ENCODE results near the gene ASTL.

ASTL gene

GRCh38 chr2:96108541-96109360, 29.6 kb downstream of the ASTL start:
- no peak for DNase-seq (ENCODE audit: low read depth in 1 of 2, low spot score in 1 of 2)
- in situ Hi-C loops (cut with HindIII; ENCODE audit: low pct_unique_long_range_greater_than_20kb, low sequenced_read_pairs), result no loop called here
- no peak for TF ChIP-seq JUND (IDR thresholded peaks at IDR 0.05; ENCODE audit: low read depth)

- no peak for TF ChIP-seq JUND (IDR thresholded peaks at IDR 0.05; ENCODE audit: low read depth)
- in situ Hi-C loops (cut with HindIII; ENCODE audit: low pct_unique_long_range_greater_than_20kb, low sequenced_read_pairs), result no loop called here
- DNase-seq (ENCODE audit: low read depth in 1 of 2, low spot score in 1 of 2), result no peak
Measured at GRCh38 chr2:96108151-96108540, 30.2 kb downstream of the ASTL start.

- in situ Hi-C loops (cut with HindIII; ENCODE audit: low pct_unique_long_range_greater_than_20kb, low sequenced_read_pairs), result no loop called here
- no peak for DNase-seq (ENCODE audit: low read depth in 1 of 2, low spot score in 1 of 2)
- no peak for TF ChIP-seq JUND (IDR thresholded peaks at IDR 0.05; ENCODE audit: low read depth)
Measured at GRCh38 chr2:96107708-96108065, 30.6 kb downstream of the ASTL start.

DNA sequence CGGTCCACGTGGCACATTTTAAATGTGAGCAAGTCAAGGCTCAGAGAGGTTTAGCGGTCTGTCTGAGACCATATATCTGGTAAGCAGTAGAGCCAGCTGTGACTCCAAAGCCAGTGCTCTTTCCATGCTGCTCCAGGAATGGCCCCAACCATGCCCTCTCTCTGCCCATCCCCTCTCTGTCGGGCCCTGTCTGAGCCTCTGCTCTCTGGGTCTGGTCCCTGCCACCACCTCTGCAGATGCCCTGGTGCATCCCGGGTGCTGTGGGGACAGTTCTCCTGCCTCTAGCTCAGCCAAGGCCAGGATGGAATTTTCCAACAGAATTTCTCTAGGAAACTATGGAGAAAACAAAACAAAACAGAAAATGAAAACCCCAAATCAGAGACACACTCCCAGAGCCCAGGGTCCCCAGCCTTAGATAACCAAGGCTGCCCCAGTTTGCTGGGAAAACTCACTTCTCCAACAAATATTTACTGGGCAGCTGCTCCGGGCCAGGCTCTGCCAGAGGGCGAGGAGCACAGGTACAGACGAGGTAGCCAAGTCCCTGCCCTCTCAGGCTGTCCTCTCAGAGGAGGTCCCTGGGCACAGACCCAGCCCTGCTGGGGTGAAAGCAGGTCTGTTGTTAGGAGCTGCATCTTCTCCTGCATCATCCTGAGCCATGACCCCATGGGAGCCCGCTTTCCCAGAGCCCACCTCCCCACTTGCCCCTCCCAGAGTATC, 31.2 kb downstream of the ASTL start:
- TF ChIP-seq JUND (IDR thresholded peaks at IDR 0.05; ENCODE audit: low read depth), result no peak
- in situ Hi-C loops (cut with HindIII; ENCODE audit: low pct_unique_long_range_greater_than_20kb, low sequenced_read_pairs), result no loop called here

GRCh38 chr2:96105994-96106715, 32.1 kb downstream of the ASTL start:
- no peak for TF ChIP-seq JUND (IDR thresholded peaks at IDR 0.05; ENCODE audit: low read depth)
- no peak for DNase-seq (ENCODE audit: low read depth in 1 of 2, low spot score in 1 of 2)
- in situ Hi-C loops (cut with HindIII; ENCODE audit: low pct_unique_long_range_greater_than_20kb, low sequenced_read_pairs), result no loop called here

More for the DNA sequence above, 31.2 kb downstream of the ASTL start:
- no peak for DNase-seq (ENCODE audit: low read depth in 1 of 2, low spot score in 1 of 2)

DNA sequence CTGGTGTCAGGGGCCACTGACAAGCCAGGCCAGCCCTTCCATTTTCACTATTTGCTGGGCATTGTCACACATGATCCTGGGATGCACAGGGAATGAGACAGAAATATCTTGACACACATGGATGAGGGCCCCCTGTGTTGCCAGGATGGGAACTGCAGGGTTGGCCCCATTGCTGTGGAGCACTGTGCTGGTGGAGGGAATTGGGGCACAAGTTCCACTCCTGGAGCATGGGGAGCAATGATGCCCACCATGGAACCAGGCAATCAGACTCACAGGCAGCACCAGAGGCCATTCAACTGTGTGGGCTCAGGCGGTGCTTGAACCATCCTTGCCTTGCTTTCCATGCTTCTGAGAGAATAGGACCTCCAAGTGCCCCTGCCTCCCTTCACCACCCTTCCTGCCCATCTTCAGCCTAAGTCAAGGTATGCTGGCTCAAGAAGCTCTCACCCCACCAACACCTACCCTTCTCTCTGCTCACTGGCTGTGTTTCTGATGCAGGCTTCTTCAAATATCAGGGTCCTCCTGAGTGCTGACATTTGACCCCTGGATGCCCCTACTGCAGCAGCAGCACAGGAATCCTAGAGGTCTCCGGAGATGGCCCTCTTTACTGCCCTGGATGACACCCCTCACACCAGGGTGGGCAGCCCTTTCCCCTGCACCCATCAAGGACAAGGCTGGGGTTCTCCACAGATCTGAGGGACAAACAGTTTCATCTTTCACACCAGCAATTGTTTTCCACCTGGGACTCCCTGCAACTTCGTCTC, 33.0 kb downstream of the ASTL start:
- DNase-seq (ENCODE audit: low read depth in 1 of 2, low spot score in 1 of 2), result no peak
- in situ Hi-C loops (cut with HindIII; ENCODE audit: low pct_unique_long_range_greater_than_20kb, low sequenced_read_pairs), result no loop called here
- no peak for TF ChIP-seq JUND (IDR thresholded peaks at IDR 0.05; ENCODE audit: low read depth)

DNA sequence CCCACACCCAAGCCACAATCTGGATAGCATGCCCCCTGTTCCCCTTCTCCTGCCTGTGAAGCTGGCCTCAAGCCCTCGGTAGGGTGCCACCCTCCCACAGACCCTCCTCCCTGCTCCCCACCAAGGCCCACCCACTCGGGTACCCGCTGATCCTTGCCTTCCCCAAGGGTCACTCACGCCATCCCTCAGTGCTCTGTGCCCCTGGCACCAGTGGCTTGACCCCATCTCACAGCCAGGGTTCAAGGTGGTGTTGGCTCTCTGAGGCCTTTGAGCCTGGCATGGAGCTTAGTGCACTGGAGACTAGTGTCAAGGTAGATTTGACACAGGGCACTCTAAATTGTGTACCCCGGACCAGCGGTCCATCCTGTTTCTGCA, 33.8 kb downstream of the ASTL start:
- no peak for TF ChIP-seq JUND (IDR thresholded peaks at IDR 0.05; ENCODE audit: low read depth)
- in situ Hi-C loops (cut with HindIII; ENCODE audit: low pct_unique_long_range_greater_than_20kb, low sequenced_read_pairs), result no loop called here
- no peak for DNase-seq (ENCODE audit: low read depth in 1 of 2, low spot score in 1 of 2)

DNA sequence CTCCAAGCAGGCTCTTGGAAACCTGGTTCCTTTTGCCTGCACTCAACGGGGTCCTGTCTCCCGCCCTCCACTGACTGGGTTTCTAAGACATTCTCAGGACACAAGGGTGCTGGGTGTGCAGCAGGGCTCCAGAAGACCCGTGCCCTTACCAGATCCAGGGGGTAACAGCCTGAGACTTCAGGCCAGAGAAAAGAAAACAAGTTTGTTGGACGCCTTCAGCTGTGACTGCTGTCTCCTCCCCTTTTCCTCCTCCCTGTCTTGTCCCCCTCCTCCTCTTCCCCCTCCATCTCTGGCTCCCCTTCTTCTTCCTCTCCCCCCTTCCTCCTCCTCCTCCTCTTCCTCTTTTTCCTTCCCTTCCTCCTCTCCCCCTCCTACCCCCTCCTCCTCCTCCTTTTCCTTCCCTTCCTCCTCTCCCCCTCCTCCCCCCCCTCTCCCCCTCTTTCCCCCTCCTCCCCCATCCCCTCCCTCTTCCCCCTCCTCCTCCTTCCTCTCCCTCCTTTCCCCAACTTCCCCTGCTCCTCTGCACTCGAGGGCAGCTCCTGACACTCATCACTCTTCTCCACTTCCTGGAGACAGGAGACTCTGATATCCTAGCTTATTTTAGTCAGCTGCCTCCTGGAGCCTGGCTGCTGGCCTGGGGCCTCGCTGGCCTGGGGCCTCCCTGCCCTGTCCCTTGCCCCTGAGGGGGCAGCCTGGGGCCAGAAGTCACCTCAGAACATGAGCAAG, 34.4 kb downstream of the ASTL start:
- DNase-seq (ENCODE audit: low read depth in 1 of 2, low spot score in 1 of 2), result no peak
- TF ChIP-seq JUND (IDR thresholded peaks at IDR 0.05; ENCODE audit: low read depth), result no peak
- in situ Hi-C loops (cut with HindIII; ENCODE audit: low pct_unique_long_range_greater_than_20kb, low sequenced_read_pairs), result no loop called here

DNA sequence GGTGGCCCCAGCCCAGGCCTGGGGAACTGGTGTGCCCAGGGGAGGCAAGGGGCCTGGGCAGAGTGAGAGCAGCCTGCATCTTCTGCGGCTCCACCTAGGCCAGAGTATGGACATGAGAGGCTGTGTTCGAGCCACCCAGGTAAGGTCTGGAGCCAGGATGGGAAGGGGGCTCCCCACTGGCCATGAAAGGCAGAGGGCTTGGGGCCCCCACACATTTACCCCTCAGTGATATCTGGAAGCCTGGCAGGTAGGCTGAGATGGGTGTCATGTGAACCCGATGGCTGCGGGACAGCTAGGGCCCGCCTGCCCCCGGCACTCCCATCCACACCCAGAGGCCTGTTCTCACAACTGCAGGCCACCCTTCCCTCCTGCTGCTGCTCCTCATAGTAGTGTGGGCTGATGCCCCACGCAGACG, 35.1 kb downstream of the ASTL start:
- no peak for DNase-seq (ENCODE audit: low read depth in 1 of 2, low spot score in 1 of 2)
- in situ Hi-C loops (cut with HindIII; ENCODE audit: low pct_unique_long_range_greater_than_20kb, low sequenced_read_pairs), result no loop called here
- no peak for TF ChIP-seq JUND (IDR thresholded peaks at IDR 0.05; ENCODE audit: low read depth)

DNA sequence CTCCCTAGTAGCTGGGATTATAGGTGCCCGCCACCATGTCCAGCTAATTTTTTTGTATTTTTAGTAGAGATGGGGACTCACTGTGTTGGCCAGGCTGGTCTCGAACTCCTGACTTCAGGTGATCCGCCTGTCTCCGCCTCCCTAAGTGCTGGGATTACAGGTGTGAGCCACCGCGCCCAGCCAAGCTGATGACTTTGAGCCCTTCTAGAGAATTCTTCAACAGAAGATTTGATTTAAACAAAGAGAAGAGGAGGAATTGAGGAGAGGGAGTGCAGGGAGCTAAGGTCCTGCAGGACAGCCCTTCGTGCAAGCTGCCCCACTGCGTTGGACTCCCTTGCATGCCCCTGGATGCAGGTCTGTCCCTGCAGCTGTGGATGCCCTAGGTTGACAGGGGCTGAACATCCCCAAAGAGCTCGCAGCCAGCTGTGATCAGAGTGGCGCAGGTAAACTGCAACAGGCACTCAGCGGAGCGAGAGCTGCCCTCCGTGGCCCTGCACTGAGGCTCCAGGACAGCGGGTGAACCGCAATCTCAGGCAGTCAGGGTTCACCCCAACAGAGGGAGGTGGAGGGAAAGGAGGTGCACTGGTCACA, 35.6 kb downstream of the ASTL start:
- in situ Hi-C loops (cut with HindIII; ENCODE audit: low pct_unique_long_range_greater_than_20kb, low sequenced_read_pairs), result no loop called here
- DNase-seq (ENCODE audit: low read depth in 1 of 2, low spot score in 1 of 2), result no peak
- no peak for TF ChIP-seq JUND (IDR thresholded peaks at IDR 0.05; ENCODE audit: low read depth)

DNA sequence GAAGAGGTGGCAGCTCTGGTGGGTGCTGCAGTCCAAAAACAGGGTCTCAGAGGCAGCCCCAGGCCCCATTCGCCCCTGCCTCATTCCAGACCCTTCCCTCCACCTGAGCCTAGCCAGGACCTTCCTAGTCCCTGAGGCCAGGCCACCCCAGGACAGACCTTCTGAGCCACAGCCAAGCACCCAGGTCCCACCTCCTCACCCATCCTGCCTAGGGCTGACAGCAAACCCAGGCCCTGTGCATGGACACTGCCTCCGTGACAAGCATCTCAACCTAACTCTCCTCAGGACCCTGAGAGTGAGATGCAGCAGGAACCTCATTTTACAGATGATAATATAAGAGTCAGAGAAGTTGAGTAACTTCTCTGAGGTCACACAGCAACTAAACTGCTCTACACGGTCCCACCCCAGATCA, 37.4 kb downstream of the ASTL start:
- in situ Hi-C loops (cut with HindIII; ENCODE audit: low pct_unique_long_range_greater_than_20kb, low sequenced_read_pairs), result no loop called here
- TF ChIP-seq JUND (IDR thresholded peaks at IDR 0.05; ENCODE audit: low read depth), result no peak

More for the DNA sequence above, 37.4 kb downstream of the ASTL start:
- no peak for DNase-seq (ENCODE audit: low read depth in 1 of 2, low spot score in 1 of 2)

Measured in T47D (cell line).